IMR-90 (cell line): ENCODE measurements around the gene GOLPH3L. TPM values are rescaled to one million over a fixed set of nuclear protein-coding genes. Genes with fewer than 3 reads are reported as not detected.

ENCODE experiments used
- ATAC-seq: fragments of 200-7000 bp; cut with Tn5 transposase; 2 replicates; pipeline ENCODE4 v1.9.1; 2020; ENCODE audit warnings: low read depth, mild to moderate bottlenecking, moderate library complexity
- BruUV-seq: library from RNA; stranded (reverse); fragments of 400-500 nt; replicated peaks from 2 replicates; lab custom pipeline; 2021; lab: Mats Ljungman, UMichigan
- CTCF ChIA-PET: fragments of 300-600 bp; formaldehyde crosslinking; extraction: SDS; loops from one replicate; lab custom pipeline; 2021; ENCODE audit warnings: antibody characterized with exemption; lab: Yijun Ruan, JAX
- POLR2A ChIA-PET: fragments of 300-600 bp; sonication (Branson Sonifier 250); formaldehyde crosslinking; loops from one replicate; lab custom pipeline; 2022; ENCODE audit warnings: antibody characterized with exemption; ENCODE audit not compliant: unreplicated experiment; lab: Charles Lee
- DNase-seq: peaks from one replicate; pipeline ENCODE4 v3.0.0; 2013
- H2AFZ ChIP-seq: replicated peaks from 2 replicates; pipeline ENCODE3; 2013; ENCODE audit warnings: low read length, mild to moderate bottlenecking; ENCODE audit not compliant: poor library complexity
- H2AK5ac ChIP-seq: 2 replicates; pipeline ENCODE4 v1.6.1; 2013; ENCODE audit warnings: low read depth, low read length, inconsistent platforms
- H2AK9ac ChIP-seq: replicated peaks from 2 replicates; pipeline ENCODE3; 2013; ENCODE audit warnings: mild to moderate bottlenecking, low read depth, low read length, moderate library complexity; ENCODE audit not compliant: poor library complexity
- H2BK120ac ChIP-seq: 2 replicates; pipeline ENCODE4 v1.6.1; 2013; ENCODE audit warnings: low read depth, low read length, inconsistent platforms
- H2BK15ac ChIP-seq: 3 replicates; pipeline ENCODE4 v1.6.1; 2013; ENCODE audit warnings: low read depth, low read length, inconsistent platforms
- H2BK20ac ChIP-seq: 2 replicates; pipeline ENCODE4 v1.6.1; 2013; ENCODE audit warnings: low read depth, mild to moderate bottlenecking, inconsistent platforms, low read length, moderate library complexity
- H2BK5ac ChIP-seq: 2 replicates; pipeline ENCODE4 v1.6.1; 2013; ENCODE audit warnings: mild to moderate bottlenecking, low read depth, low read length, inconsistent platforms; ENCODE audit not compliant: poor library complexity, severe bottlenecking
- H3K14ac ChIP-seq: replicated peaks from 2 replicates; pipeline ENCODE4 v1.6.1; 2013; ENCODE audit warnings: low read depth, low read length, inconsistent platforms
- H3K18ac ChIP-seq: 2 replicates; pipeline ENCODE4 v1.6.1; 2013; ENCODE audit warnings: low read depth, low read length, control low read depth
- H3K23ac ChIP-seq: 2 replicates; pipeline ENCODE4 v1.6.1; 2013; ENCODE audit warnings: low read depth, low read length, inconsistent platforms
- H3K27ac ChIP-seq: 2 replicates; pipeline ENCODE4 v1.5.1; 2013; ENCODE audit warnings: mild to moderate bottlenecking, control low read depth, low read length; ENCODE audit not compliant: insufficient read depth
- H3K27me3 ChIP-seq: 2 replicates; pipeline ENCODE4 v1.6.1; 2013; ENCODE audit warnings: low read length; ENCODE audit not compliant: control insufficient read depth, insufficient read depth
- H3K36me3 ChIP-seq: 2 replicates; pipeline ENCODE4 v1.6.1; 2013; ENCODE audit warnings: low read length, mixed read lengths; ENCODE audit not compliant: control insufficient read depth, insufficient read depth
- H3K4ac ChIP-seq: 2 replicates; pipeline ENCODE4 v1.6.1; 2013; ENCODE audit warnings: low read depth, low read length, inconsistent platforms
- H3K4me1 ChIP-seq: 2 replicates; pipeline ENCODE4 v1.6.1; 2013; ENCODE audit warnings: low read length, mixed read lengths; ENCODE audit not compliant: control insufficient read depth, insufficient read depth
- H3K4me2 ChIP-seq: 2 replicates; pipeline ENCODE4 v1.6.1; 2013; ENCODE audit warnings: low read depth, mild to moderate bottlenecking, control low read depth, low read length, moderate library complexity
- H3K4me3 ChIP-seq: 2 replicates; pipeline ENCODE4 v1.5.1; 2013; ENCODE audit warnings: low read depth, mild to moderate bottlenecking, control low read depth, low read length, moderate library complexity; ENCODE audit not compliant: insufficient read depth
- H3K56ac ChIP-seq: 2 replicates; pipeline ENCODE4 v1.6.1; 2013; ENCODE audit warnings: low read length, inconsistent platforms; ENCODE audit not compliant: insufficient read depth; ENCODE audit errors: extremely low read depth
- H3K79me1 ChIP-seq, 2 experiments: 2 replicates each; pipeline ENCODE4 v1.6.1; 2013; ENCODE audit warnings: low read length in 2 of 2, inconsistent platforms in 1 of 2, low read depth in 1 of 2
- H3K9ac ChIP-seq: 2 replicates; pipeline ENCODE4 v1.6.1; 2013; ENCODE audit warnings: low read depth, low read length, control low read depth
- H3K9me1 ChIP-seq: 2 replicates; pipeline ENCODE4 v1.6.1; 2013; ENCODE audit warnings: low read length, inconsistent platforms; ENCODE audit not compliant: insufficient read depth
- H3K9me3 ChIP-seq: 2 replicates; pipeline ENCODE4 v1.6.1; 2013; ENCODE audit warnings: low read length; ENCODE audit not compliant: control insufficient read depth, insufficient read depth
- H4K20me1 ChIP-seq: 2 replicates; pipeline ENCODE4 v1.6.1; 2013; ENCODE audit warnings: low read length, inconsistent platforms; ENCODE audit not compliant: insufficient read depth
- H4K5ac ChIP-seq: 2 replicates; pipeline ENCODE4 v1.6.1; 2013; ENCODE audit warnings: mild to moderate bottlenecking, low read depth, low read length, control low read depth
- H4K8ac ChIP-seq, 2 experiments: 2 replicates each; pipeline ENCODE4 v1.6.1; 2013; ENCODE audit warnings: low read depth in 2 of 2, low read length in 2 of 2, control low read depth in 1 of 2, inconsistent platforms in 1 of 2
- H4K91ac ChIP-seq: 2 replicates; pipeline ENCODE4 v1.6.1; 2013; ENCODE audit warnings: low read depth, low read length, inconsistent platforms; ENCODE audit not compliant: insufficient read depth
- SMC3 ChIP-seq: fragments of 150-350 bp; IDR thresholded peaks from 2 replicates; pipeline ENCODE4 v1.6.1; 2016; ENCODE audit warnings: low read depth, mild to moderate bottlenecking, antibody characterized with exemption, low read length, moderate library complexity
- WGBS, 2 experiments: methylation state at CpG; one replicate each; pipeline versions ENCODE4 v1.1.5 to v1.1.7; 2013; ENCODE audit warnings: missing lambda C conversion rate in 2 of 2; ENCODE audit not compliant: insufficient read length in 1 of 2; ENCODE audit errors: extremely low coverage in 2 of 2; 5-methylcytosine and 5-hydroxymethylcytosine counted together
- dilution Hi-C: fragments of 300-500 bp; cut with HindIII; formaldehyde crosslinking; loops from one replicate; pipeline ENCODE4 v1.14.3; 2018; ENCODE audit warnings: low sequenced_read_pairs; ENCODE audit not compliant: unreplicated experiment
- in situ Hi-C: fragments of 300-500 bp; cut with MboI; formaldehyde crosslinking; loops from 3 replicates; pipeline ENCODE4 v1.14.3; 2019; ENCODE audit warnings: low sequenced_read_pairs, inconsistent platforms, mixed read lengths
- intact Hi-C: fragments of 100-400 bp; cut with micrococcal nuclease; formaldehyde crosslinking; loops from 2 replicates; pipeline ENCODE4 v1.10.0; 2022
- polyA plus RNA-seq, 3 experiments: library from polyadenylated mRNA; depleted of rRNA; stranded (reverse); fragments of >200 nt; gene quantifications; 2 replicates each; pipeline ENCODE4 v1.2.3, GENCODE V29; 2012; ENCODE audit warnings: low replicate concordance in 1 of 3
- total RNA-seq: library from RNA; depleted of rRNA; stranded (reverse); fragments of >200 nt; gene quantifications from 2 replicates; pipeline ENCODE4 v1.2.3, GENCODE V29; 2012

Gene GOLPH3L
- total and polyA plus RNA-seq, 2 of the 4 experiments (the other 2 are of a cell fraction), result 9.5 to 11.0 TPM

DNA sequence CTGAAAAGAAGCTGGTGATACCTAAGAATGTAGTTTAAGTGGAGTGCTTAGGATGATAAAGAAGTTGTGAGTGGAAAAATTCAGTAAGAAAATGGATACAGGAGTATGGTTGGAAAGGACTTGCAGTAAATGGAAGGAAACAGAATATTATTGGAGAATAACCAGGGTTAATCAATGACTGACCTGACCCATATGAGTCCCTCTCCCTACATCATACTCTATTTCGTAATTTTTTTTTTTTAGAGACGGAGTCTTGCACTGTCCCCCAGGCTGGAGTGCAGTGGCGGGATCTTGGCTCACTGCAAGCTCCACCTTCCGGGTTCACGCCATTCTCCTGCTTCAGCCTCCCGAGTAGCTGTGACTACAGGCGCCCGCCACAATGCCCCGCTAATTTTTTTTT lies 34.1 kb downstream of the GOLPH3L start:
- H3K4me1 ChIP-seq, result no peaks in the 10 kb centered on the region
- H3K79me1 ChIP-seq, result no peaks in the 10 kb centered on the region
- BruUV-seq, result no TSS peak
- no peaks in the 10 kb centered on the region for H3K9me1 ChIP-seq
- no peak overlapping the region for H2AFZ ChIP-seq
- no peak overlapping the region for H3K27ac ChIP-seq
- no peak overlapping the region for H4K91ac ChIP-seq
- no peak overlapping the region for H3K4me2 ChIP-seq
- intact Hi-C loops, result no loop called here
- no peak overlapping the region for H2BK15ac ChIP-seq
- no peaks in the 10 kb centered on the region for H4K20me1 ChIP-seq
- H3K9me3 ChIP-seq, result no peaks in the 10 kb centered on the region
- WGBS, 2 experiments, result 100% methylated on average over 7 of the region's 9 CpGs; no CpG with 5 or more reads in 1 of the 2 experiments
- dilution Hi-C loops, result no loop called here
- no peak for DNase-seq
- H3K36me3 ChIP-seq, result peaks cover 11% of the 10 kb centered on the region
- H3K18ac ChIP-seq, result no peak overlapping the region
- H3K27me3 ChIP-seq, result no peaks in the 10 kb centered on the region
- no peak overlapping the region for H2AK9ac ChIP-seq
- H2BK120ac ChIP-seq, result no peak overlapping the region
- ATAC-seq, result no peak
- H3K56ac ChIP-seq, result no peak overlapping the region
- POLR2A ChIA-PET, result no interaction called here
- in situ Hi-C loops, result no loop called here
- CTCF ChIA-PET, result interaction anchor here (0.6 to 0.7 kb wide), 2 partner anchors 19 to 24 kb away, joined by 5 to 6 read pairs; no protein-coding TSS in a partner anchor
- no peak for TF ChIP-seq SMC3
- H3K4ac ChIP-seq, result no peak overlapping the region
- H4K5ac ChIP-seq, result no peak overlapping the region
- no peak overlapping the region for H3K4me3 ChIP-seq
- H3K23ac ChIP-seq, result no peak overlapping the region
- no peak overlapping the region for H4K8ac ChIP-seq
- no peak overlapping the region for H3K14ac ChIP-seq
- H3K9ac ChIP-seq, result no peak overlapping the region
- H2AK5ac ChIP-seq, result no peak overlapping the region
- no peak overlapping the region for H2BK5ac ChIP-seq
- H2BK20ac ChIP-seq, result no peak overlapping the region
